ENCODE results near the gene EP400. TPM values are rescaled to one million over a fixed set of nuclear protein-coding genes. Genes with fewer than 3 reads are reported as not detected.
"Not testable (repeated sequence)": the region's sequence is repeated elsewhere in the genome, so short reads cannot be mapped to it uniquely, and the experiment has no call there.

EP400 gene
- total RNA-seq, 4 donors from 2014 or later: 12.6 to 28.0 (median 22.8) TPM

- WGBS, 2 donors (ENCODE audit: low coverage in 1 of 2): 86 to 92% methylated on average over 3 of the region's 3 CpGs
- H3K4me3 ChIP-seq: no peak overlapping the region
- no peak overlapping the region for H3K27ac ChIP-seq
- no peaks in the 10 kb centered on the region for H3K9me3 ChIP-seq
- no peaks in the 10 kb centered on the region for H3K27me3 ChIP-seq
- H3K36me3 ChIP-seq: peaks cover 0 to 93% of the 10 kb centered on the region in 2 donors
- no peaks in the 10 kb centered on the region for H3K4me1 ChIP-seq
- TF ChIP-seq POLR2AphosphoS5 (IDR thresholded peaks at IDR 0.05) (no peak), POLR2A (IDR thresholded peaks at IDR 0.05) (no peak), CTCF (IDR thresholded peaks at IDR 0.05) (no peak), EP300 (IDR thresholded peaks at IDR 0.05) (no peak)
- no peak for ATAC-seq
Observed at GRCh38 chr12:132043216-132043615, 93.5 kb downstream of the EP400 start.

- no peak for ATAC-seq
- Histone ChIP-seq H3K4me1 (no peaks in the 10 kb centered on the region), H3K9me3 (no peaks in the 10 kb centered on the region), H3K4me3 (no peak overlapping the region), H3K36me3 (peaks cover 0 to 93% of the 10 kb centered on the region in 2 donors), H3K27ac (no peak overlapping the region), H3K27me3 (no peaks in the 10 kb centered on the region)
- 73 to 92% methylated on average over 8 to 10 of the region's 17 CpGs for WGBS, 2 donors (ENCODE audit: low coverage in 1 of 2)
- TF ChIP-seq POLR2AphosphoS5 (IDR thresholded peaks at IDR 0.05): no peak
Observed at GRCh38 chr12:132043770-132044467, 94.2 kb downstream of the EP400 start.

GRCh38 chr12:132044661-132045412 is 95.1 kb downstream of the EP400 start:
- Histone ChIP-seq H3K9me3 (no peaks in the 10 kb centered on the region), H3K27ac (no peak overlapping the region), H3K27me3 (no peaks in the 10 kb centered on the region), H3K4me3 (no peak overlapping the region), H3K36me3 (peaks cover 0 to 93% of the 10 kb centered on the region in 2 donors), H3K4me1 (no peaks in the 10 kb centered on the region)
- WGBS, 2 donors (ENCODE audit: low coverage in 1 of 2): 90 to 94% methylated on average over 4 to 5 of the region's 29 CpGs
- TF ChIP-seq POLR2AphosphoS5 (IDR thresholded peaks at IDR 0.05): no peak
- TF ChIP-seq EP300 (IDR thresholded peaks at IDR 0.05): no peak
- no peak for TF ChIP-seq CTCF (IDR thresholded peaks at IDR 0.05)
- no peak for TF ChIP-seq POLR2A (IDR thresholded peaks at IDR 0.05)
- no peak for ATAC-seq

- Histone ChIP-seq H3K9me3 (no peaks in the 10 kb centered on the region), H3K4me3 (no peak overlapping the region), H3K27ac (no peak overlapping the region), H3K27me3 (no peaks in the 10 kb centered on the region), H3K36me3 (peaks cover 0 to 95% of the 10 kb centered on the region in 2 donors), H3K4me1 (no peaks in the 10 kb centered on the region)
- TF ChIP-seq POLR2A (IDR thresholded peaks at IDR 0.05) (no peak), CTCF (IDR thresholded peaks at IDR 0.05) (no peak)
- no peak for ATAC-seq
- WGBS, 2 donors (ENCODE audit: low coverage in 1 of 2): 60 to 86% methylated on average over 1 to 7 of the region's 16 CpGs
Observed at GRCh38 chr12:132045751-132046150, 96.0 kb downstream of the EP400 start.

- H3K27ac ChIP-seq: no peak overlapping the region
- H3K36me3 ChIP-seq: peaks cover 0 to 96% of the 10 kb centered on the region in 2 donors
- no peak for TF ChIP-seq POLR2A (IDR thresholded peaks at IDR 0.05)
- TF ChIP-seq POLR2AphosphoS5 (IDR thresholded peaks at IDR 0.05): no peak
- no peak for TF ChIP-seq CTCF (IDR thresholded peaks at IDR 0.05)
- no peak for TF ChIP-seq EP300 (IDR thresholded peaks at IDR 0.05)
- ATAC-seq: no peak
- WGBS, 2 donors (ENCODE audit: low coverage in 1 of 2): 44% methylated on average over 10 of the region's 11 CpGs; no CpG with 5 or more reads in 1 of the 2 donors
- H3K9me3 ChIP-seq: no peaks in the 10 kb centered on the region
- no peaks in the 10 kb centered on the region for H3K4me1 ChIP-seq
- H3K4me3 ChIP-seq: no peak overlapping the region
- no peaks in the 10 kb centered on the region for H3K27me3 ChIP-seq
Observed at GRCh38 chr12:132046561-132046960, 96.8 kb downstream of the EP400 start.

- H3K27ac ChIP-seq, H3K9me3 ChIP-seq, H3K4me1 ChIP-seq, H3K4me3 ChIP-seq, H3K27me3 ChIP-seq, ATAC-seq: not testable (repeated sequence)
- H3K36me3 ChIP-seq: peaks cover 0 to 100% of the 10 kb centered on the region in 2 donors
- 89 to 96% methylated on average over 8 to 11 of the region's 11 CpGs for WGBS, 2 donors (ENCODE audit: low coverage in 1 of 2)
Observed at GRCh38 chr12:132047630-132048029, 97.9 kb downstream of the EP400 start.

Measured in gastroesophageal sphincter (tissue), 4 donors.